SK-N-SH (cell line): ENCODE results near the gene RYR3. TPM values are rescaled to one million over a fixed set of nuclear protein-coding genes. Genes with fewer than 3 reads are reported as not detected.

Experiments
- CTCF ChIA-PET: fragments of 300-600, 350-600 bp; formaldehyde crosslinking; extraction: SDS; loops from one replicate; lab custom pipeline; 2021; lab: Yijun Ruan, JAX
- POLR2A ChIA-PET: fragments of 350-600 bp; sonication (Branson Sonifier 250); formaldehyde crosslinking; extraction: SDS; loops from one replicate; lab custom pipeline; 2020; ENCODE audit warnings: antibody characterized with exemption, inconsistent platforms; lab: Yijun Ruan, JAX
- DNase-seq: peaks from one replicate; pipeline ENCODE4 v3.0.0; 2012
- H2AFZ ChIP-seq: fragments of 200-600 bp; sonication (generic); 2 replicates; pipeline ENCODE4 v1.8.1; 2016; ENCODE audit warnings: antibody characterized with exemption, mild to moderate bottlenecking, low read depth
- H3F3A ChIP-seq: fragments of 200-600 bp; sonication (generic); replicated peaks from 2 replicates; pipeline ENCODE3; 2016; ENCODE audit warnings: antibody characterized with exemption, mild to moderate bottlenecking; ENCODE audit not compliant: insufficient read depth
- H3K27ac ChIP-seq, 2 experiments: fragments of 200-500 bp in 1 of 2; fragments of 200-600 bp in 1 of 2; sonication (Bioruptor generic) in 1 of 2; sonication (generic), shearing (Covaris generic) in 1 of 2; 2 replicates each; pipeline versions ENCODE4 v1.5.1 to v1.6.1; 2014 to 2016; ENCODE audit warnings: low read depth in 2 of 2, inconsistent platforms in 1 of 2, low read length in 1 of 2, mild to moderate bottlenecking in 1 of 2, mixed read lengths in 1 of 2
- H3K27me3 ChIP-seq: fragments of 200-600 bp; sonication (generic), shearing (Covaris generic); 2 replicates; pipeline ENCODE4 v1.6.1; 2016; ENCODE audit warnings: mixed run types; ENCODE audit not compliant: insufficient read depth
- H3K36me3 ChIP-seq, 2 experiments: fragments of 200-500 bp in 1 of 2; fragments of 200-600 bp in 1 of 2; sonication (Bioruptor generic) in 1 of 2; sonication (generic) in 1 of 2; replicated peaks in 1 of 2; 2 replicates each; pipeline versions ENCODE3 to v1.5.1; 2014 to 2016; ENCODE audit warnings: low read length in 1 of 2, mild to moderate bottlenecking in 1 of 2; ENCODE audit not compliant: insufficient read depth in 2 of 2, control insufficient read depth in 1 of 2
- H3K4me1 ChIP-seq, 2 experiments: fragments of 200-500 bp in 1 of 2; fragments of 200-600 bp in 1 of 2; sonication (Bioruptor generic) in 1 of 2; sonication (generic), shearing (Covaris generic) in 1 of 2; 2 replicates each; pipeline versions ENCODE4 v1.5.1 to v1.6.1; 2014 to 2016; ENCODE audit warnings: low read depth in 1 of 2, low read length in 1 of 2, mixed run types in 1 of 2; ENCODE audit not compliant: insufficient read depth in 2 of 2, control insufficient read depth in 1 of 2
- H3K4me2 ChIP-seq: fragments of 200-600 bp; sonication (generic), shearing (Covaris generic); 2 replicates; pipeline ENCODE4 v1.6.1; 2017; ENCODE audit warnings: mixed run types
- H3K4me3 ChIP-seq, 2 experiments: fragments of 200-500 bp in 1 of 2; fragments of 200-600 bp in 1 of 2; sonication (Bioruptor generic) in 1 of 2; sonication (generic), shearing (Covaris generic) in 1 of 2; 2 replicates each; pipeline versions ENCODE4 v1.5.1 to v1.8.1; 2014 to 2016; ENCODE audit warnings: low read depth in 2 of 2, inconsistent platforms in 1 of 2, low read length in 1 of 2, mild to moderate bottlenecking in 1 of 2, mixed read lengths in 1 of 2, moderate library complexity in 1 of 2
- H3K79me2 ChIP-seq: fragments of 200-600 bp; sonication (generic); 2 replicates; pipeline ENCODE4 v1.8.1; 2017; ENCODE audit warnings: mild to moderate bottlenecking; ENCODE audit not compliant: insufficient read depth
- H3K9ac ChIP-seq: fragments of 200-600 bp; sonication (generic); 2 replicates; pipeline ENCODE4 v1.6.1; 2017; ENCODE audit warnings: mixed run types
- H3K9me2 ChIP-seq: fragments of 200-600 bp; sonication (generic); 2 replicates; pipeline ENCODE4 v1.6.1; 2017; ENCODE audit warnings: mixed run types
- H3K9me3 ChIP-seq: fragments of 200-600 bp; sonication (generic); 2 replicates; pipeline ENCODE4 v1.6.1; 2017; ENCODE audit warnings: mixed run types, mild to moderate bottlenecking, moderate library complexity
- H4K20me1 ChIP-seq: fragments of 200-600 bp; sonication (generic); 2 replicates; pipeline ENCODE4 v1.6.1; 2017; ENCODE audit warnings: mild to moderate bottlenecking, mixed run types; ENCODE audit not compliant: insufficient read depth
- CHD2 ChIP-seq: fragments of 150-350 bp; IDR thresholded peaks from 2 replicates; pipeline ENCODE4 v1.6.1; 2018; ENCODE audit warnings: low read length; ENCODE audit not compliant: partially characterized antibody
- EZH2phosphoT487 ChIP-seq: fragments of 200-600 bp; sonication (generic); IDR thresholded peaks from 2 replicates; pipeline ENCODE4 v1.6.1; 2017; ENCODE audit warnings: low read depth, mixed run types, mild to moderate bottlenecking, antibody characterized with exemption, moderate library complexity, borderline replicate concordance
- FOSL2 ChIP-seq: IDR thresholded peaks from 2 replicates; pipeline ENCODE4 v1.4.0; 2012; ENCODE audit warnings: low read depth, mild to moderate bottlenecking, moderate library complexity, borderline replicate concordance
- FOXJ3 ChIP-seq: sonication (generic); formaldehyde crosslinking; IDR thresholded peaks from 2 replicates; pipeline ENCODE4 v1.5.1; 2020; ENCODE audit warnings: mild to moderate bottlenecking, missing genetic modification reagents
- FOXM1 ChIP-seq: IDR thresholded peaks from 2 replicates; pipeline ENCODE4 v1.4.0; 2012; ENCODE audit warnings: low read depth, mild to moderate bottlenecking
- MEF2A ChIP-seq: IDR thresholded peaks from 2 replicates; pipeline ENCODE4 v1.4.0; 2012; ENCODE audit warnings: low read depth, borderline replicate concordance
- NFIC ChIP-seq: IDR thresholded peaks from 2 replicates; pipeline ENCODE4 v1.4.0; 2012; ENCODE audit warnings: borderline replicate concordance
- PBX3 ChIP-seq: IDR thresholded peaks from 2 replicates; pipeline ENCODE4; 2012
- POLR2AphosphoS5 ChIP-seq: IDR thresholded peaks from 2 replicates; pipeline ENCODE4 v1.6.1; 2012; ENCODE audit warnings: low read depth, low read length
- RAD21 ChIP-seq: IDR thresholded peaks from 2 replicates; pipeline ENCODE4 v1.6.1; 2012; ENCODE audit warnings: mild to moderate bottlenecking, low read length
- RCOR1 ChIP-seq: fragments of 150-350 bp; IDR thresholded peaks from 2 replicates; pipeline ENCODE4 v1.6.1; 2017; ENCODE audit warnings: antibody characterized with exemption, low read length
- REST ChIP-seq: IDR thresholded peaks from 2 replicates; pipeline ENCODE4 v1.6.1; 2012; ENCODE audit warnings: mild to moderate bottlenecking, low read depth, low read length, moderate library complexity
- RFX5 ChIP-seq: IDR thresholded peaks from 2 replicates; pipeline ENCODE4 v1.6.1; 2012; ENCODE audit warnings: mild to moderate bottlenecking, improper control_type of control experiment, low read length
- RXRA ChIP-seq: IDR thresholded peaks from 2 replicates; pipeline ENCODE4 v1.4.0; 2012; ENCODE audit warnings: low read depth, mild to moderate bottlenecking, borderline replicate concordance
- SMC3 ChIP-seq: IDR thresholded peaks from 2 replicates; pipeline ENCODE4 v1.6.1; 2012; ENCODE audit warnings: low read depth, low read length, improper control_type of control experiment
- TAF1 ChIP-seq: IDR thresholded peaks from 2 replicates; pipeline ENCODE4 v1.6.1; 2012; ENCODE audit warnings: low read depth, mild to moderate bottlenecking, low read length, moderate library complexity, borderline replicate concordance
- TEAD4 ChIP-seq: IDR thresholded peaks from 2 replicates; pipeline ENCODE4 v1.4.0; 2012; ENCODE audit warnings: mild to moderate bottlenecking, borderline replicate concordance; ENCODE audit not compliant: insufficient read depth
- YY1 ChIP-seq: IDR thresholded peaks from 2 replicates; pipeline ENCODE4 v1.4.0; 2012; ENCODE audit warnings: low read depth, mild to moderate bottlenecking
- WGBS: methylation state at CpG from one replicate; pipeline ENCODE4 v1.1.6; 2017; ENCODE audit warnings: low lambda C conversion rate; 5-methylcytosine and 5-hydroxymethylcytosine counted together
- polyA plus RNA-seq, 3 experiments: library from polyadenylated mRNA; depleted of rRNA; stranded (reverse); fragments of >200 nt; gene quantifications; 2 replicates each; pipeline ENCODE4 v1.2.3, GENCODE V29; 2012
- TF ChIP-seq, protein P1 (sequence below): IDR thresholded peaks from 2 replicates; pipeline ENCODE4 v1.4.0; 2012; ENCODE audit warnings: low read depth, borderline replicate concordance
- TF ChIP-seq, protein P2 (sequence below): fragments of 150-350 bp; IDR thresholded peaks from 2 replicates; pipeline ENCODE4 v1.6.1; 2017; ENCODE audit warnings: antibody characterized with exemption, low read length, low read depth, borderline replicate concordance
- TF ChIP-seq, protein P3 (sequence below): fragments of 200-600 bp; sonication (generic); IDR thresholded peaks from 2 replicates; pipeline ENCODE4 v1.6.1; 2017; ENCODE audit warnings: antibody characterized with exemption, mild to moderate bottlenecking, moderate library complexity

Gene RYR3
- polyA plus RNA-seq, 1 of the 3 experiments (the other 2 are of a cell fraction): 0.02 TPM

- Histone ChIP-seq H3K9me3 (no peaks in the 10 kb centered on the region), H3K27ac (no peak overlapping the region), H3K36me3 (no peaks in the 10 kb centered on the region), H4K20me1 (no peaks in the 10 kb centered on the region), H3K4me3 (no peak overlapping the region)
- DNase-seq: no peak
- POLR2A ChIA-PET: no interaction called here
- no peak for TF ChIP-seq TAF1
- TF ChIP-seq NFIC: no peak
- no peak for TF ChIP-seq RFX5
- no peak for TF ChIP-seq FOXJ3
- TF ChIP-seq CHD2: no peak
- TF ChIP-seq, protein P1, sequence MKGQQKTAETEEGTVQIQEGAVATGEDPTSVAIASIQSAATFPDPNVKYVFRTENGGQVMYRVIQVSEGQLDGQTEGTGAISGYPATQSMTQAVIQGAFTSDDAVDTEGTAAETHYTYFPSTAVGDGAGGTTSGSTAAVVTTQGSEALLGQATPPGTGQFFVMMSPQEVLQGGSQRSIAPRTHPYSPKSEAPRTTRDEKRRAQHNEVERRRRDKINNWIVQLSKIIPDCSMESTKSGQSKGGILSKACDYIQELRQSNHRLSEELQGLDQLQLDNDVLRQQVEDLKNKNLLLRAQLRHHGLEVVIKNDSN: no peak
- TF ChIP-seq TEAD4: no peak
- TF ChIP-seq, protein P2, sequence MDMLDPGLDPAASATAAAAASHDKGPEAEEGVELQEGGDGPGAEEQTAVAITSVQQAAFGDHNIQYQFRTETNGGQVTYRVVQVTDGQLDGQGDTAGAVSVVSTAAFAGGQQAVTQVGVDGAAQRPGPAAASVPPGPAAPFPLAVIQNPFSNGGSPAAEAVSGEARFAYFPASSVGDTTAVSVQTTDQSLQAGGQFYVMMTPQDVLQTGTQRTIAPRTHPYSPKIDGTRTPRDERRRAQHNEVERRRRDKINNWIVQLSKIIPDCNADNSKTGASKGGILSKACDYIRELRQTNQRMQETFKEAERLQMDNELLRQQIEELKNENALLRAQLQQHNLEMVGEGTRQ: no peak
- TF ChIP-seq, protein P3, sequence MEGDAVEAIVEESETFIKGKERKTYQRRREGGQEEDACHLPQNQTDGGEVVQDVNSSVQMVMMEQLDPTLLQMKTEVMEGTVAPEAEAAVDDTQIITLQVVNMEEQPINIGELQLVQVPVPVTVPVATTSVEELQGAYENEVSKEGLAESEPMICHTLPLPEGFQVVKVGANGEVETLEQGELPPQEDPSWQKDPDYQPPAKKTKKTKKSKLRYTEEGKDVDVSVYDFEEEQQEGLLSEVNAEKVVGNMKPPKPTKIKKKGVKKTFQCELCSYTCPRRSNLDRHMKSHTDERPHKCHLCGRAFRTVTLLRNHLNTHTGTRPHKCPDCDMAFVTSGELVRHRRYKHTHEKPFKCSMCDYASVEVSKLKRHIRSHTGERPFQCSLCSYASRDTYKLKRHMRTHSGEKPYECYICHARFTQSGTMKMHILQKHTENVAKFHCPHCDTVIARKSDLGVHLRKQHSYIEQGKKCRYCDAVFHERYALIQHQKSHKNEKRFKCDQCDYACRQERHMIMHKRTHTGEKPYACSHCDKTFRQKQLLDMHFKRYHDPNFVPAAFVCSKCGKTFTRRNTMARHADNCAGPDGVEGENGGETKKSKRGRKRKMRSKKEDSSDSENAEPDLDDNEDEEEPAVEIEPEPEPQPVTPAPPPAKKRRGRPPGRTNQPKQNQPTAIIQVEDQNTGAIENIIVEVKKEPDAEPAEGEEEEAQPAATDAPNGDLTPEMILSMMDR: no peak
- TF ChIP-seq SMC3: no peak
- TF ChIP-seq FOSL2: no peak
- TF ChIP-seq, all 33 proteins: peak for 0
- Histone ChIP-seq H3K9ac (no peak overlapping the region), H3K4me1 (no peaks in the 10 kb centered on the region; a peak in 1 of 4 replicates), H3K9me2 (no peaks in the 10 kb centered on the region), H3K27me3 (no peaks in the 10 kb centered on the region), H3K79me2 (no peaks in the 10 kb centered on the region), H3F3A (no peaks in the 10 kb centered on the region), H3K4me2 (no peak overlapping the region), H2AFZ (no peak overlapping the region)
- WGBS: 68% methylated on average over 7 of the region's 7 CpGs
- CTCF ChIA-PET: interaction anchor here (1.2 kb wide), 1 partner anchor 246 kb away, joined by 3 read pairs; no protein-coding TSS in a partner anchor
These were observed 143.6 kb downstream of the RYR3 start for GRCh38 chr15:33454346-33454745.

DNA sequence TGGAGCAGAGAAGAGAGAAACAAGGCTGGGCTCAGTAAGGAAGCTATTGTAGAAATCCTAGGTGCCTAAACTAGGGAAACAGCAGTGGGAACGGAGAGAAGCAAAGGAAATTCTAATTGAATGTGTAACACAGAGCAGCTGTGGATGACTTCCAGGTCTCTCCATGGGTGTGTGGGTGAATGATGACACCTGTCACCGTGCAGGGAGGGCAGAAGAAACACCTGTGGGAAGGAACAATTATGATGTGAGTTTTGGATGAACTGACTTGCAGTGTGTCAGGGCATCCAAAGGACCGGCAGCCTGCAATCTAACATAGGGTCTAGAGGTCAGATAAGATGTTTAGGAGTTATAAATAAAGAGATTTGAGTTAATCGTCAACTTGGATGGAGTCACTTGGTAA is 144.2 kb downstream of the RYR3 start:
- WGBS: 42% methylated on average over 4 of the region's 4 CpGs
- ChIA-PET CTCF (interaction anchor here (1.2 kb wide), 1 partner anchor 246 kb away, joined by 3 read pairs; no protein-coding TSS in a partner anchor), POLR2A (no interaction called here)
- no peak for TF ChIP-seq FOXM1
- TF ChIP-seq EZH2phosphoT487: no peak
- no peak for TF ChIP-seq REST
- no peak for TF ChIP-seq YY1
- no peak for TF ChIP-seq TAF1
- no peak for TF ChIP-seq MEF2A
- TF ChIP-seq RCOR1: no peak
- no peak for TF ChIP-seq PBX3
- no peak for TF ChIP-seq RAD21
- TF ChIP-seq CHD2: no peak
- no peak for TF ChIP-seq RXRA
- no peak for TF ChIP-seq SMC3
- TF ChIP-seq POLR2AphosphoS5: no peak

More for the DNA sequence above, 144.2 kb downstream of the RYR3 start:
- H3K9me3 ChIP-seq: no peaks in the 10 kb centered on the region
- no peaks in the 10 kb centered on the region for H4K20me1 ChIP-seq
- DNase-seq: no peak
- no peak overlapping the region for H3K4me2 ChIP-seq
- H3K27me3 ChIP-seq: no peaks in the 10 kb centered on the region
- no peaks in the 10 kb centered on the region for H3K79me2 ChIP-seq
- no peaks in the 10 kb centered on the region; a peak in 1 of 4 replicates for H3K4me1 ChIP-seq
- H3K27ac ChIP-seq: no peak overlapping the region
- no peak overlapping the region for H3K9ac ChIP-seq
- no peak overlapping the region for H3K4me3 ChIP-seq
- no peaks in the 10 kb centered on the region for H3F3A ChIP-seq
- H3K36me3 ChIP-seq: no peaks in the 10 kb centered on the region
- no peak overlapping the region for H2AFZ ChIP-seq
- H3K9me2 ChIP-seq: no peaks in the 10 kb centered on the region
